Measurements from ENCODE around the gene TCEAL9. TPM values are rescaled to one million over a fixed set of nuclear protein-coding genes. Genes with fewer than 3 reads are reported as not detected.
A peak's percentile ranks its signal among the peaks of the same experiment; 100 is the strongest.

Gene TCEAL9
- total and polyA plus RNA-seq, 2 of the 4 experiments (the other 2 are of a cell fraction) = 20.3 to 111 TPM

- TF ChIP-seq POLR2A (IDR thresholded peaks at IDR 0.05; ENCODE audit: low read depth, low read length) = no peak
- no peak for TF ChIP-seq SMC3 (IDR thresholded peaks at IDR 0.05; ENCODE audit: low read depth, low read length)
- TF ChIP-seq, protein P1, sequence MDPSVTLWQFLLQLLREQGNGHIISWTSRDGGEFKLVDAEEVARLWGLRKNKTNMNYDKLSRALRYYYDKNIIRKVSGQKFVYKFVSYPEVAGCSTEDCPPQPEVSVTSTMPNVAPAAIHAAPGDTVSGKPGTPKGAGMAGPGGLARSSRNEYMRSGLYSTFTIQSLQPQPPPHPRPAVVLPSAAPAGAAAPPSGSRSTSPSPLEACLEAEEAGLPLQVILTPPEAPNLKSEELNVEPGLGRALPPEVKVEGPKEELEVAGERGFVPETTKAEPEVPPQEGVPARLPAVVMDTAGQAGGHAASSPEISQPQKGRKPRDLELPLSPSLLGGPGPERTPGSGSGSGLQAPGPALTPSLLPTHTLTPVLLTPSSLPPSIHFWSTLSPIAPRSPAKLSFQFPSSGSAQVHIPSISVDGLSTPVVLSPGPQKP (IDR thresholded peaks at IDR 0.05; ENCODE audit: borderline replicate concordance, low read depth, low read length) = no peak
- no peak for TF ChIP-seq MXI1 (IDR thresholded peaks at IDR 0.05; ENCODE audit: borderline replicate concordance, low read depth, low read length)
- TF ChIP-seq NFE2L2 (IDR thresholded peaks at IDR 0.05; ENCODE audit: low read depth, low read length) = no peak
- TF ChIP-seq, protein P2, sequence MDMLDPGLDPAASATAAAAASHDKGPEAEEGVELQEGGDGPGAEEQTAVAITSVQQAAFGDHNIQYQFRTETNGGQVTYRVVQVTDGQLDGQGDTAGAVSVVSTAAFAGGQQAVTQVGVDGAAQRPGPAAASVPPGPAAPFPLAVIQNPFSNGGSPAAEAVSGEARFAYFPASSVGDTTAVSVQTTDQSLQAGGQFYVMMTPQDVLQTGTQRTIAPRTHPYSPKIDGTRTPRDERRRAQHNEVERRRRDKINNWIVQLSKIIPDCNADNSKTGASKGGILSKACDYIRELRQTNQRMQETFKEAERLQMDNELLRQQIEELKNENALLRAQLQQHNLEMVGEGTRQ (IDR thresholded peaks at IDR 0.05; ENCODE audit: low read depth, low read length) = no peak
- no peak for TF ChIP-seq FOS (IDR thresholded peaks at IDR 0.05; ENCODE audit: low read depth, low read length)
- TF ChIP-seq CHD1 (IDR thresholded peaks at IDR 0.05; ENCODE audit: low read depth, low read length) = no peak
- no peak for TF ChIP-seq CEBPB (IDR thresholded peaks at IDR 0.05; ENCODE audit: low read depth, low read length)
- TF ChIP-seq BHLHE40 (IDR thresholded peaks at IDR 0.05; ENCODE audit: low read depth, low read length) = no peak
- H3K4me1 ChIP-seq (ENCODE audit: control insufficient read depth, insufficient read depth, low read length) = peaks cover 7% of the 10 kb centered on the region
- H3K4me3 ChIP-seq (ENCODE audit: insufficient read depth, low read depth, low read length) = no peak overlapping the region
- no TSS peak for BruUV-seq (replicated peaks)
- H4K20me1 ChIP-seq (ENCODE audit: insufficient read depth, low read length) = no peaks in the 10 kb centered on the region
- no peak overlapping the region for H2AK5ac ChIP-seq (ENCODE audit: low read depth, low read length)
- intact Hi-C loops (cut with micrococcal nuclease) = no loop called here
- H2BK20ac ChIP-seq (ENCODE audit: low read depth, low read length) = peak overlapping the region; percentile 75; the same call in 1 of the 2 replicates
- H3K36me3 ChIP-seq (ENCODE audit: control insufficient read depth, insufficient read depth, low read length) = peaks cover 2% of the 10 kb centered on the region; the same call in 1 of the 2 replicates
- no peak overlapping the region for H2AK9ac ChIP-seq (replicated peaks; ENCODE audit: low read depth, low read length, poor library complexity)
- peak overlapping the region; percentile 78 for H2BK5ac ChIP-seq (ENCODE audit: low read depth, low read length, poor library complexity, severe bottlenecking)
- no peak overlapping the region for H2AFZ ChIP-seq (replicated peaks; ENCODE audit: low read length, poor library complexity)
- ATAC-seq (ENCODE audit: low read depth) (peak; percentile 79), DNase-seq (peak; percentile 57)
- H3K9me3 ChIP-seq (ENCODE audit: control insufficient read depth, insufficient read depth, low read length) = no peaks in the 10 kb centered on the region
- no peak overlapping the region for H3K4ac ChIP-seq (ENCODE audit: low read depth, low read length)
- dilution Hi-C loops (cut with HindIII; ENCODE audit: low sequenced_read_pairs, unreplicated experiment) = no loop called here
- H2BK120ac ChIP-seq (ENCODE audit: low read depth, low read length) = no peak overlapping the region; the same call in 1 of the 2 replicates
- no peak overlapping the region for H4K8ac ChIP-seq (ENCODE audit: low read depth in 2 of 2, low read length in 2 of 2)
- no peak overlapping the region for H4K5ac ChIP-seq (ENCODE audit: low read depth, low read length)
- CTCF ChIA-PET = interaction anchor here (1.1 kb wide), 1 partner anchor 15 kb away, joined by 3 read pairs; no protein-coding TSS in a partner anchor
- H3K9ac ChIP-seq (ENCODE audit: low read depth, low read length) = no peak overlapping the region
- H3K18ac ChIP-seq (ENCODE audit: low read depth, low read length) = no peak overlapping the region
- peak overlapping the region; percentile 22; the same call in 1 of the 2 replicates for H3K4me2 ChIP-seq (ENCODE audit: low read depth, low read length)
- H4K91ac ChIP-seq (ENCODE audit: insufficient read depth, low read depth, low read length) = no peak overlapping the region
- POLR2A ChIA-PET (ENCODE audit: unreplicated experiment) = interaction anchor here (0.6 kb wide), 1 partner anchor 13 kb away, joined by 3 read pairs; no protein-coding TSS in a partner anchor
- in situ Hi-C loops (cut with MboI; ENCODE audit: low sequenced_read_pairs) = no loop called here
- no peak overlapping the region for H3K14ac ChIP-seq (replicated peaks; ENCODE audit: low read depth, low read length)
- peaks cover 3% of the 10 kb centered on the region for H3K9me1 ChIP-seq (ENCODE audit: insufficient read depth, low read length)
- H2BK15ac ChIP-seq (ENCODE audit: low read depth, low read length) = no peak overlapping the region
- no peak overlapping the region for H3K23ac ChIP-seq (ENCODE audit: low read depth, low read length)
- 0 out of 4 replicates have a peak, but pooled peaks cover 0 to 2% of the 10 kb centered on the region in 2 experiments for H3K79me1 ChIP-seq (ENCODE audit: low read depth in 1 of 2, low read length in 2 of 2)
- H3K27ac ChIP-seq (ENCODE audit: insufficient read depth, low read length) = no peak overlapping the region
- H3K27me3 ChIP-seq (ENCODE audit: control insufficient read depth, insufficient read depth, low read length) = no peaks in the 10 kb centered on the region
- 0 out of 2 replicates have a peak overlapping the region, but pooled peaks have one; percentile 3 for H3K56ac ChIP-seq (ENCODE audit: extremely low read depth, insufficient read depth, low read length)
- no CpG with 5 or more reads among the region's 1 CpG for WGBS, 2 experiments (ENCODE audit: extremely low coverage in 2 of 2, insufficient read length in 1 of 2)
Observed at GRCh38 chrX:103362474-103362873, 6.2 kb downstream of the TCEAL9 start.

Measured in IMR-90 (cell line).